Bronchial epithelial cell (primary cell): Measurements from ENCODE around the gene TJP2. TPM values are rescaled to one million over a fixed set of nuclear protein-coding genes. Genes with fewer than 3 reads are reported as not detected.

Experiments
- DNase-seq: peaks from one replicate; pipeline ENCODE4 v3.0.0-alpha.2; 2010; ENCODE audit warnings: low read depth
- FAIRE-seq: peaks from 2 replicates; lab custom pipeline; 2011; peaks lifted over from hg19 to GRCh38; lab: Jason Lieb, UNC
- H3K27me3 ChIP-seq: 2 replicates; pipeline ENCODE4 v1.5.1; 2011; ENCODE audit warnings: low read length; ENCODE audit not compliant: control insufficient read depth, insufficient read depth
- H3K36me3 ChIP-seq: 2 replicates; pipeline ENCODE4 v1.5.1; 2011; ENCODE audit warnings: low read length; ENCODE audit not compliant: control insufficient read depth, insufficient read depth
- H3K4me3 ChIP-seq: 2 replicates; pipeline ENCODE4 v1.5.1; 2011; ENCODE audit warnings: mild to moderate bottlenecking, low read depth, low read length, control low read depth
- CTCF ChIP-seq: IDR thresholded peaks from 2 replicates; pipeline ENCODE4 v1.5.1; 2011; ENCODE audit warnings: mild to moderate bottlenecking, moderate library complexity, low read length, control low read depth, inconsistent platforms; ENCODE audit not compliant: insufficient read depth, severe bottlenecking
- total RNA-seq: library from RNA; depleted of rRNA; stranded (reverse); fragments of >200 nt; gene quantifications from 2 replicates; pipeline ENCODE4 v1.2.1, GENCODE V29; 2014

Gene TJP2
- total RNA-seq, 1 donor from 2014 or later, result 80.3 TPM

- no peak for FAIRE-seq
- peak; percentile 80 for TF ChIP-seq CTCF
- peak; percentile 46 for DNase-seq
- Histone ChIP-seq H3K36me3 (peaks cover 13% of the 10 kb centered on the region), H3K4me3 (no peak overlapping the region), H3K27me3 (no peaks in the 10 kb centered on the region)
Observed at GRCh38 chr9:69223605-69224004, 49.5 kb downstream of the TJP2 start.

- Histone ChIP-seq H3K4me3 (no peak overlapping the region), H3K36me3 (peaks cover 20% of the 10 kb centered on the region), H3K27me3 (no peaks in the 10 kb centered on the region)
- FAIRE-seq (no peak), DNase-seq (no peak)
- TF ChIP-seq CTCF, result no peak
Observed at GRCh38 chr9:69229367-69229766, 55.3 kb downstream of the TJP2 start.

- FAIRE-seq (no peak), DNase-seq (no peak)
- Histone ChIP-seq H3K27me3 (no peaks in the 10 kb centered on the region), H3K36me3 (peaks cover 23% of the 10 kb centered on the region), H3K4me3 (no peak overlapping the region)
- TF ChIP-seq CTCF, result no peak
Observed at GRCh38 chr9:69232135-69232534, 58.1 kb downstream of the TJP2 start.

GRCh38 chr9:69234683-69235082, 60.6 kb downstream of the TJP2 start:
- peaks cover 16% of the 10 kb centered on the region for H3K36me3 ChIP-seq

GRCh38 chr9:69236188-69236587, 62.1 kb downstream of the TJP2 start:
- Histone ChIP-seq H3K4me3 (no peak overlapping the region), H3K36me3 (peaks cover 15% of the 10 kb centered on the region), H3K27me3 (no peaks in the 10 kb centered on the region)
- no peak for DNase-seq
- FAIRE-seq, result no peak
- no peak for TF ChIP-seq CTCF

More at GRCh38 chr9:69234683-69235082, 60.6 kb downstream of the TJP2 start:
- no peaks in the 10 kb centered on the region for H3K27me3 ChIP-seq
- H3K4me3 ChIP-seq, result no peak overlapping the region
- no peak for DNase-seq
- FAIRE-seq, result no peak
- no peak for TF ChIP-seq CTCF

GRCh38 chr9:69237702-69238295, 63.7 kb downstream of the TJP2 start:
- no peak for FAIRE-seq
- DNase-seq, result no peak
- H3K36me3 ChIP-seq, result peaks cover 18% of the 10 kb centered on the region
- TF ChIP-seq CTCF, result no peak
- H3K27me3 ChIP-seq, result no peaks in the 10 kb centered on the region
- H3K4me3 ChIP-seq, result no peak overlapping the region
